K562 (cell line): ENCODE data around the gene ASCL2. TPM values are rescaled to one million over a fixed set of nuclear protein-coding genes. Genes with fewer than 3 reads are reported as not detected.

Experiments
- ATF7 ChIP-seq: fragments of 450-650 bp; IDR thresholded peaks from 2 replicates; pipeline ENCODE4 v1.7.1; 2014; ENCODE audit warnings: mild to moderate bottlenecking, moderate library complexity
- CBFB ChIP-seq: sonication (generic); formaldehyde crosslinking; IDR thresholded peaks from 2 replicates; pipeline ENCODE4 v1.4.0; 2020; ENCODE audit warnings: mild to moderate bottlenecking, missing genetic modification reagents
- EZH2 ChIP-seq: IDR thresholded peaks from 2 replicates; pipeline ENCODE4 v1.6.1; 2012; ENCODE audit warnings: low read depth, mild to moderate bottlenecking, inconsistent platforms, low read length, borderline replicate concordance
- FOXP1 ChIP-seq: sonication (generic); formaldehyde crosslinking; IDR thresholded peaks from 2 replicates; pipeline ENCODE4 v1.8.0; 2022; ENCODE audit warnings: mild to moderate bottlenecking, missing genetic modification reagents
- GABPA ChIP-seq: fragments of 200-800 bp; sonication (Bioruptor generic); conservative IDR thresholded peaks from 2 replicates; pipeline ENCODE4 v1.6.1; 2016; ENCODE audit warnings: low read depth, missing genetic modification characterization, missing compliant biosample characterization
- GABPB2 ChIP-seq: fragments of 250-450 bp; sonication (Bioruptor Pico); conservative IDR thresholded peaks from 2 replicates; pipeline ENCODE4 v1.5.1; 2021; ENCODE audit warnings: mild to moderate bottlenecking
- KDM2B ChIP-seq: fragments of 250-450 bp; sonication (Bioruptor Pico); IDR thresholded peaks from 2 replicates; pipeline ENCODE4 v1.8.0; 2021; ENCODE audit warnings: mild to moderate bottlenecking, moderate library complexity
- MYNN ChIP-seq, 2 experiments: sonication (generic); formaldehyde crosslinking in 1 of 2; IDR thresholded peaks; 2 replicates each; pipeline versions ENCODE4 v1.5.0 to v1.6.1; 2016 to 2020; ENCODE audit warnings: antibody characterized with exemption in 1 of 2, missing genetic modification reagents in 1 of 2
- PHB2 ChIP-seq: fragments of 450-650 bp; IDR thresholded peaks from 2 replicates; pipeline ENCODE4 v1.6.1; 2017; ENCODE audit warnings: low read depth
- PHF8 ChIP-seq: fragments of 200-600 bp; sonication (generic); IDR thresholded peaks from 2 replicates; pipeline ENCODE4 v1.6.1; 2012; ENCODE audit warnings: mixed run types, mild to moderate bottlenecking, inconsistent platforms, low read length, moderate library complexity, borderline replicate concordance
- POLR2AphosphoS2 ChIP-seq: IDR thresholded peaks from 2 replicates; pipeline ENCODE4 v1.6.1; 2012; ENCODE audit warnings: low read length, improper control_type of control experiment
- SAFB2 ChIP-seq: fragments of 200-400 bp; formaldehyde crosslinking; IDR thresholded peaks from 2 replicates; pipeline ENCODE4 v1.6.1; 2018; ENCODE audit warnings: borderline replicate concordance, low read length, low read depth, moderate library complexity; ENCODE audit not compliant: severe bottlenecking
- SP1 ChIP-seq: sonication (generic); formaldehyde crosslinking; IDR thresholded peaks from 2 replicates; pipeline ENCODE4 v1.8.1; 2022; ENCODE audit warnings: mild to moderate bottlenecking, missing genetic modification reagents
- USF2 ChIP-seq: sonication (generic); formaldehyde crosslinking; IDR thresholded peaks from 2 replicates; pipeline ENCODE4 v1.5.0; 2020; ENCODE audit warnings: missing genetic modification reagents
- ZNF212 ChIP-seq: fragments of 450-650 bp; formaldehyde crosslinking; IDR thresholded peaks from 2 replicates; pipeline ENCODE4 v1.4.0; 2020; ENCODE audit warnings: mild to moderate bottlenecking
- ZZZ3 ChIP-seq: fragments of 450-650 bp; IDR thresholded peaks from 2 replicates; pipeline ENCODE4 v1.6.1; 2016; ENCODE audit warnings: antibody characterized with exemption, mild to moderate bottlenecking, moderate library complexity
- polyA plus RNA-seq, 8 experiments: library from polyadenylated mRNA; depleted of rRNA in 4 of 8; stranded (reverse) in 5 of 8; unstranded in 3 of 8; fragments of >200 nt; fragmentation: Nextera tagmentation in 2 of 8; fragmentation: Illumina TruSeq in 1 of 8; extraction: Ambion mirVana in 2 of 8; extraction: Trizol in 1 of 8; gene quantifications; 2 replicates each; pipeline versions ENCODE4 v1.2.1 to v1.2.3, GENCODE V29; 2011 to 2014; ENCODE audit warnings: inconsistent platforms in 1 of 8, missing spikeins in 1 of 8
- total RNA-seq, 7 experiments: library from RNA; depleted of rRNA in 6 of 7; stranded (reverse); fragments of >200 nt in 6 of 7; fragmentation: Illumina TruSeq in 2 of 7; extraction: Trizol in 2 of 7; gene quantifications; 2 replicates each; pipeline versions ENCODE4 v1.2.1 to v1.2.3, GENCODE V29; 2011 to 2021; ENCODE audit warnings: low replicate concordance in 1 of 7
- TF ChIP-seq, protein P1 (sequence below): fragments of 450-650 bp; IDR thresholded peaks from 2 replicates; pipeline ENCODE4 v1.6.1; 2016; ENCODE audit warnings: mild to moderate bottlenecking, moderate library complexity

Gene ASCL2
- total and polyA plus RNA-seq, 9 of the 15 experiments (the other 6 are each of a cell fraction or from before 2014, with no cell fraction given) = 0.11 to 1.4 (median 0.36) TPM; not detected in 2

GRCh38 chr11:2277008-2277346 lies 6.6 kb upstream of the ASCL2 start (continued):
- TF ChIP-seq, protein P1, sequence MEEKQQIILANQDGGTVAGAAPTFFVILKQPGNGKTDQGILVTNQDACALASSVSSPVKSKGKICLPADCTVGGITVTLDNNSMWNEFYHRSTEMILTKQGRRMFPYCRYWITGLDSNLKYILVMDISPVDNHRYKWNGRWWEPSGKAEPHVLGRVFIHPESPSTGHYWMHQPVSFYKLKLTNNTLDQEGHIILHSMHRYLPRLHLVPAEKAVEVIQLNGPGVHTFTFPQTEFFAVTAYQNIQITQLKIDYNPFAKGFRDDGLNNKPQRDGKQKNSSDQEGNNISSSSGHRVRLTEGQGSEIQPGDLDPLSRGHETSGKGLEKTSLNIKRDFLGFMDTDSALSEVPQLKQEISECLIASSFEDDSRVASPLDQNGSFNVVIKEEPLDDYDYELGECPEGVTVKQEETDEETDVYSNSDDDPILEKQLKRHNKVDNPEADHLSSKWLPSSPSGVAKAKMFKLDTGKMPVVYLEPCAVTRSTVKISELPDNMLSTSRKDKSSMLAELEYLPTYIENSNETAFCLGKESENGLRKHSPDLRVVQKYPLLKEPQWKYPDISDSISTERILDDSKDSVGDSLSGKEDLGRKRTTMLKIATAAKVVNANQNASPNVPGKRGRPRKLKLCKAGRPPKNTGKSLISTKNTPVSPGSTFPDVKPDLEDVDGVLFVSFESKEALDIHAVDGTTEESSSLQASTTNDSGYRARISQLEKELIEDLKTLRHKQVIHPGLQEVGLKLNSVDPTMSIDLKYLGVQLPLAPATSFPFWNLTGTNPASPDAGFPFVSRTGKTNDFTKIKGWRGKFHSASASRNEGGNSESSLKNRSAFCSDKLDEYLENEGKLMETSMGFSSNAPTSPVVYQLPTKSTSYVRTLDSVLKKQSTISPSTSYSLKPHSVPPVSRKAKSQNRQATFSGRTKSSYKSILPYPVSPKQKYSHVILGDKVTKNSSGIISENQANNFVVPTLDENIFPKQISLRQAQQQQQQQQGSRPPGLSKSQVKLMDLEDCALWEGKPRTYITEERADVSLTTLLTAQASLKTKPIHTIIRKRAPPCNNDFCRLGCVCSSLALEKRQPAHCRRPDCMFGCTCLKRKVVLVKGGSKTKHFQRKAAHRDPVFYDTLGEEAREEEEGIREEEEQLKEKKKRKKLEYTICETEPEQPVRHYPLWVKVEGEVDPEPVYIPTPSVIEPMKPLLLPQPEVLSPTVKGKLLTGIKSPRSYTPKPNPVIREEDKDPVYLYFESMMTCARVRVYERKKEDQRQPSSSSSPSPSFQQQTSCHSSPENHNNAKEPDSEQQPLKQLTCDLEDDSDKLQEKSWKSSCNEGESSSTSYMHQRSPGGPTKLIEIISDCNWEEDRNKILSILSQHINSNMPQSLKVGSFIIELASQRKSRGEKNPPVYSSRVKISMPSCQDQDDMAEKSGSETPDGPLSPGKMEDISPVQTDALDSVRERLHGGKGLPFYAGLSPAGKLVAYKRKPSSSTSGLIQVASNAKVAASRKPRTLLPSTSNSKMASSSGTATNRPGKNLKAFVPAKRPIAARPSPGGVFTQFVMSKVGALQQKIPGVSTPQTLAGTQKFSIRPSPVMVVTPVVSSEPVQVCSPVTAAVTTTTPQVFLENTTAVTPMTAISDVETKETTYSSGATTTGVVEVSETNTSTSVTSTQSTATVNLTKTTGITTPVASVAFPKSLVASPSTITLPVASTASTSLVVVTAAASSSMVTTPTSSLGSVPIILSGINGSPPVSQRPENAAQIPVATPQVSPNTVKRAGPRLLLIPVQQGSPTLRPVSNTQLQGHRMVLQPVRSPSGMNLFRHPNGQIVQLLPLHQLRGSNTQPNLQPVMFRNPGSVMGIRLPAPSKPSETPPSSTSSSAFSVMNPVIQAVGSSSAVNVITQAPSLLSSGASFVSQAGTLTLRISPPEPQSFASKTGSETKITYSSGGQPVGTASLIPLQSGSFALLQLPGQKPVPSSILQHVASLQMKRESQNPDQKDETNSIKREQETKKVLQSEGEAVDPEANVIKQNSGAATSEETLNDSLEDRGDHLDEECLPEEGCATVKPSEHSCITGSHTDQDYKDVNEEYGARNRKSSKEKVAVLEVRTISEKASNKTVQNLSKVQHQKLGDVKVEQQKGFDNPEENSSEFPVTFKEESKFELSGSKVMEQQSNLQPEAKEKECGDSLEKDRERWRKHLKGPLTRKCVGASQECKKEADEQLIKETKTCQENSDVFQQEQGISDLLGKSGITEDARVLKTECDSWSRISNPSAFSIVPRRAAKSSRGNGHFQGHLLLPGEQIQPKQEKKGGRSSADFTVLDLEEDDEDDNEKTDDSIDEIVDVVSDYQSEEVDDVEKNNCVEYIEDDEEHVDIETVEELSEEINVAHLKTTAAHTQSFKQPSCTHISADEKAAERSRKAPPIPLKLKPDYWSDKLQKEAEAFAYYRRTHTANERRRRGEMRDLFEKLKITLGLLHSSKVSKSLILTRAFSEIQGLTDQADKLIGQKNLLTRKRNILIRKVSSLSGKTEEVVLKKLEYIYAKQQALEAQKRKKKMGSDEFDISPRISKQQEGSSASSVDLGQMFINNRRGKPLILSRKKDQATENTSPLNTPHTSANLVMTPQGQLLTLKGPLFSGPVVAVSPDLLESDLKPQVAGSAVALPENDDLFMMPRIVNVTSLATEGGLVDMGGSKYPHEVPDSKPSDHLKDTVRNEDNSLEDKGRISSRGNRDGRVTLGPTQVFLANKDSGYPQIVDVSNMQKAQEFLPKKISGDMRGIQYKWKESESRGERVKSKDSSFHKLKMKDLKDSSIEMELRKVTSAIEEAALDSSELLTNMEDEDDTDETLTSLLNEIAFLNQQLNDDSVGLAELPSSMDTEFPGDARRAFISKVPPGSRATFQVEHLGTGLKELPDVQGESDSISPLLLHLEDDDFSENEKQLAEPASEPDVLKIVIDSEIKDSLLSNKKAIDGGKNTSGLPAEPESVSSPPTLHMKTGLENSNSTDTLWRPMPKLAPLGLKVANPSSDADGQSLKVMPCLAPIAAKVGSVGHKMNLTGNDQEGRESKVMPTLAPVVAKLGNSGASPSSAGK = peak; percentile 68; the same call in 1 of the 2 replicates
- TF ChIP-seq KDM2B = no peak
- TF ChIP-seq PHB2 = no peak
- no peak for TF ChIP-seq MYNN (IDR thresholded peaks at IDR 0.05)
- TF ChIP-seq MYNN (CRISPR knock-in tag; IDR thresholded peaks at IDR 0.05) = no peak
- no peak for TF ChIP-seq ZZZ3
- TF ChIP-seq ATF7 = no peak
- TF ChIP-seq USF2 = peak; percentile 55; the same call in 1 of the 2 replicates
- no peak for TF ChIP-seq GABPA (tag)
- no peak for TF ChIP-seq POLR2AphosphoS2
- no peak for TF ChIP-seq PHF8
- TF ChIP-seq SAFB2 = no peak
- no peak for TF ChIP-seq CBFB (CRISPR knock-in tag)
- TF ChIP-seq FOXP1 (CRISPR knock-in tag) = no peak
- TF ChIP-seq EZH2 = no peak
- TF ChIP-seq ZNF212 (CRISPR knock-in tag) = no peak
- TF ChIP-seq SP1 (CRISPR knock-in tag) = no peak
- no peak for TF ChIP-seq GABPB2 (CRISPR knock-in tag)
